NCI-H2196 (cell line): ENCODE data around the gene CEMIP2.

Experiments used
- DNase-seq: peaks from one replicate; lab custom pipeline; 2025; ENCODE audit not compliant: unreplicated experiment; lab: John Stamatoyannopoulos, UW

CEMIP2 gene

DNA sequence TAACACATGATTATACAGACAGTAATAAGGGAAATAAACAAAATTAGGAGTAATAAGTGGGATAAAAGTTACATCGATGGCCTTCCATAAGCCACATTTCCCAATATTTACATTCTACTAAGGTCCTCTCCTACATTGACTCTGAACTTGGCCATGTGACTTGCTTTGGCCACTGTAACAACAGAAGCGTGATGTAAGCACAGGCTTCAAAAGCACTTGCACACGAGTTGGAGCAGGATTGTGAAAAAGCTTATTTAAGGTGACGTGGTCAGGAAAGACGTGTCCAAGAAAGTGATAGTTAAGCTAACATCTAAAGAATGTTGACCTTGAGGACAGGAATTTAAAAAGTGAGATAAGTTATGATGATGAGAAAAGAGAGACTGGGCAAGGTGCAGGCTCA is 9.8 kb upstream of the CEMIP2 start:
- DNase-seq = no peak

- DNase-seq = no peak
These were observed 6.6 kb upstream of the CEMIP2 start for GRCh38 chr9:71774920-71775319.

GRCh38 chr9:71772726-71773125 is 4.4 kb upstream of the CEMIP2 start:
- DNase-seq = no peak

GRCh38 chr9:71770170-71770569 is 1.9 kb upstream of the CEMIP2 start:
- no peak for DNase-seq

DNA sequence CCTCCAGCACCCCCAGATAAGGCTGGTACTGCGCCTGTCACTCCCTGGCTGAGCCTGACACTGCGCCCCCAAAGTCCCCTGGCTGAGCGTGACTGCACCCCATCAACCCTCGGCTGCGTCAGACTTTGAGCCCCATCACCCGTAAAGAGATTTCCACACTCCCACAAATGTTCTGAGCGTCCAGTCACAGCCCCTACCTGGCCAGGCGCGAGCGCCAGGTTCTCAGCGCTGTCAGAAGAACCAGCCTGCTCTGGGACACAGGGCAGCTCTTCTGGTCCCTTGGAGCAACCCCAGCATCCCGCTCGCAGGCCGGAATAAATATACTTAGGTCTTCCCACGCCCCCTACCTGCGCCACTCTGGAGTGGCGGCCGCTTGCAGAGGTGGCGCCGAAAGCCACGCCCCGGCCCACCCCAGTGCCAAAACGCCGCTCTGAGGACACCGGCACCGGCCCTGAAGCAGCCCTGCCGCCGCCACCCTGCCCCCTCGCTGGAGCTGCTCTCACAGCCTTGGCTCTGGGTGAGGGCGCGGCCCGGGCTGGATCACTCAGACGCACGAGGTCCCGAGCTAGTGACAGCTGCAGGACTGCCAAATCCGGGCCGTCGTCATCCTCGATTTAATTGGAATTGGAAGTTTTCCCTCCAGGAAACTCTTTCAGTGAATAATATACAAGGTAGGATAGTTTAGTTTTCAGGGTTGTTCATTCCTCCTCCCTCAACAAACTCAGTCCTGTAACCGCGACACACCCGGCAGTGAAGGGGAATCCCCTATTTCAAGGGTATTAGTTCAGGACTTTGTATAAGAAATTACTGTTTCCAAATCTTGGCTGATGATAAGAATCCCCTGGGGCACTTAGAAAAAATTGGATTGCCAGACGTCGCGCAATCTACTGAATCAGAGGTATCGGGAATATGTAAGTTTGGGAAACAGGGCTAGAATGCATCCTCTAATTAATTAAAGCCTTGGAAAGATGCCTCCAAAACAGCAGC is 1.2 kb upstream of the CEMIP2 start:
- peak; percentile 60 for DNase-seq

GRCh38 chr9:71767776-71768321 is 464 bp downstream of the CEMIP2 start:
- DNase-seq = no peak

DNA sequence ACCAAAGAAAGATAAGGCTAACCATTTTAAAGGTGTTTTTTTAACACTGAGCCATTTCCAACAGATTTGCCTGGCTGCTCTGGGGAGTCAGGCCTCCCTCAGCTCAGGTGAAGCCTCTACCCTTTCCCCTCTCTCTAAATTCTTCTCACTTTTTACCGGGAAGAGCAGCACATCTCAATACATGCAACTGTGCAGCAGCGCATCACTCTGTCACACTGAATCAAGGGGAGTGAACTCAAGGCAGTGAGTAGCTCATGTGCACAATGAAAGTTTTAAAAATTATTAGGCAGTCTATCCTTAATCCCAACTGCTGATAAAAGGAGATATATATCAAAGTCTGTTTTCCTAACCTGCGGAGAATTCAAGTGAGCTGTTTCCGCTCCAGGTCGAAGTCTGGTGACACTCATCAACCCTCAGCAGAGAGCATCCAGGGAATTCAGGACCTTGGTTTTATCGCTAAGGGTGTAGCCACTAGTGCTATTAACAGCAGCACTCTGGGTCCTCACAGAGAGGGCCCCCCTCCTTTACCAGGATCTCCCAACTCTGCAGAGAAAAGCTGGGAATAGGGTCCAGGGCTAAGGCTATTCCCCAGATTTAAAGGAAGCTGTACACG is 1.0 kb downstream of the CEMIP2 start:
- DNase-seq = no peak

- no peak for DNase-seq
These were observed 1.6 kb downstream of the CEMIP2 start for GRCh38 chr9:71766663-71767062.

DNA sequence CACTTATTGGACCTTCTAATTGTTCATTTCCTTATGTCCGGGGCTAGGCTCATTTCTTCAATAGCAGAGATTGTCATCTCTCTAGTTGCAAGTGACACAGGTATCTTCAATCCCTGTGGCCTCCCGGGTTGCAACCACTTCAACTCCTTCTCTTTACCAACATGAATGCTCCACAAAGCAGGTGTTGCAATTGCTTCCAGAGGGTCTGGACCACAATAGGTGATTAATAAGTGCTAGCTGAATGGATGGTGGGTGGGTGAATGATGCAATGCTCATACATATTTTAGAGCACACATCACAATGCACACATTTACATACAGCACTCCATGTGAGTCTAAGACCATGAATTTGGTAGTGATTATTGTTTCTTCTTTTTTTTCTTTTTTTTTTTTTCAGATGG is 2.6 kb downstream of the CEMIP2 start:
- DNase-seq = no peak

GRCh38 chr9:71764891-71765290 is 3.4 kb downstream of the CEMIP2 start:
- DNase-seq = no peak

DNA sequence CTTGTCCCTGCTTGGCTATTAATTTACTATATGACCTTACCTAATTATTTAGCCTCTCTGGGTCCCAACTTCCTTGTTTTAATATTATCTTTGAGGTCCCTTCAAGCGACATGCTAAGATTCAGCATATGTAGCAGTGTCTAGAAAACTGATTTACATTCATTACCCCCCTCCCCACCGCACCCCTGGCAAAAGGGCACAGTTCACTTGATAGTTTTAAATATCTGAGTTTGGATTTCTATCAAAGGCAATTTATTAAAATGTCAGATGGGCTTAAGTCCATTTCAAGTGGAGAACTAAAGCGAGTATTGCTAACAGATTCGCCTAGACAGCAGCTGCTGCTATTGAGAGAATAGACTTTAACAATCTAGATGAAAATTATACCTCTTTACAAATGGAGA is 3.9 kb downstream of the CEMIP2 start:
- no peak for DNase-seq

- no peak for DNase-seq
These were observed 4.5 kb downstream of the CEMIP2 start for GRCh38 chr9:71763832-71764231.

- DNase-seq = no peak
These were observed 5.2 kb downstream of the CEMIP2 start for GRCh38 chr9:71762900-71763653.

DNA sequence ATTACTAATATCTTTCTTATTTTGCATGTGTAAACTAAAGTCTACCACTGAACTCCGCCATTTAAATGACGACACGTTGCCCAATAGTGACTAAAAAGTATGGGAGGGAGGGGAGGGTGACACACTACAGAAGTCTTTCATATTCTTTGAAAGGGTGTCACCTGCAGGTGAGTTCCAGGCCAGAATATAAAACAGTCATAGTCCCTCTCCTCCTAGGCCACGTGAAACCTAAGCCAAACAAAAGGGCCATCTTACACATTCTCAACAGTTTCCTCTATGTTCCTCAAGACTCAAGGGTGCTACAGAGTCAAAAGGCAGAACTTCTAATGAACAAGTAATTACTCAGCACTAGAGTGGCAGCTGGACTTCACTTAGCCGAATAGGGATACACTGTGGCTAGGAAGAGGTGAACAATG is 6.4 kb downstream of the CEMIP2 start:
- DNase-seq = no peak

GRCh38 chr9:71760901-71761300 is 7.4 kb downstream of the CEMIP2 start:
- DNase-seq = no peak

GRCh38 chr9:71758785-71759184 is 9.5 kb downstream of the CEMIP2 start:
- peak; percentile 68 for DNase-seq

DNA sequence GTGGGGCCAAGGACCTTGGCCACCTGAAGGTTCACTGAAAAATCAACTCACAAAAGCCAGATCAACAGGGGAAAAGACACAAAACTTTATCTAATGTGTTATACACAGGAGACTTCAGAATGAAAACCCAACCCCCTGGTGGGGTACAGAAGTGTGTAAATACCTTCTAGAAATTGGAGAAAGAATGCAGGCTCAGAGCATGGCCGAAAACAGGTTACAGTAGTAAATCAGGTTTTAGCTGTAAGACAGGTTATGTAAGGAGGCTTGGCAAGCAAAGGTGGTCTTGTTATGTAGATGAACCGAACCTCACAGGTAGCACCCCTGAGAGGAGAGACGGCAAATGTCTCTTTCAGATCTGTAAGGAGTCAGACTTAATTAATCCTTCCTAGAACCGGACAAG is 10.0 kb downstream of the CEMIP2 start:
- DNase-seq = peak; percentile 9

- DNase-seq = no peak
These were observed 11.6 kb downstream of the CEMIP2 start for GRCh38 chr9:71756753-71757152.

- no peak for DNase-seq
These were observed 12.4 kb downstream of the CEMIP2 start for GRCh38 chr9:71755869-71756268.

DNA sequence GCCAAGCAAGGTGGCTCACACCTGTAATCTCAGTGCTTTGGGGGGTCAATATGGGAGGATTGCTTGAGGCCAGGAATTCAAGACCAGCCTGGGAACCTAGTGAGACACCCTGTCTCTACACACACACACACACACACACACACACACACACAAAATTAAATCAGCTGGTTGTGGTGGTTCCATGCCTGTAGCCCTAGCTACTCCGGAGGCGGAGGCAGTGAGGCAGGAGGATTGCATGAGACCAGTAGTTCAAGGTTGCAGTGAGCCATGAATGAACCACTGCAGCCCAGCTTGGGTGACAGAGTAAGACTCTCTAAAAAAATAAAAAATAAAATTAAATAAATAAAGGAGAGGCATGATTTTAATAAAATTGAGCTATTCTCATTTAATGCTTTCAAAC is 13.1 kb downstream of the CEMIP2 start:
- no peak for DNase-seq

DNA sequence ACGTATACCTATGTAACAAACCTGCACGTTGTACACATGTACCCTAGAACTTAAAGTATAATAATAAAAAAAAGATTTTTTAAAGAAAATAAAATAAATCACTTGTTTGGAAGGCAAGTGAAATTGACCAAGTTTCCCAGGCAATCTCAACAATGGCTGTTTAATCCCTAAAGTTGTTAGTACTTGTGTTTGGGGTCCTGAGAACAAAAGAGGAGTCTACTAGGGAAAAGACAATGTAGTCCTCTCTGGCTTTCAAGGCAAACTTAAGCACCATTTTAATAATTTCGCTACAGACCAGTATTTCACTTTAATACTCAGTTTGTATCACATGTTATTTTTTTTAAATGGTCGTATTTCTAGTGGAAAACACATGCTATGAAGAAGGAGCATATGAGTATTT is 14.2 kb downstream of the CEMIP2 start:
- no peak for DNase-seq
